Placental epithelial cell (primary cell): ENCODE data around the gene LILRA6. TPM values are rescaled to one million over a fixed set of nuclear protein-coding genes. Genes with fewer than 3 reads are reported as not detected.

Source experiments
- small RNA-seq: library from RNA; depleted of rRNA; stranded (forward); fragments of <200 nt; gene quantifications from one replicate; pipeline ENCODE3, GENCODE V24; 2012
- total RNA-seq: library from RNA; depleted of rRNA; stranded (reverse); fragments of >200 nt; gene quantifications from 2 replicates; pipeline ENCODE4 v1.2.3, GENCODE V29; 2012

LILRA6 gene
- total RNA-seq: not detected in 2 replicates

DNA sequence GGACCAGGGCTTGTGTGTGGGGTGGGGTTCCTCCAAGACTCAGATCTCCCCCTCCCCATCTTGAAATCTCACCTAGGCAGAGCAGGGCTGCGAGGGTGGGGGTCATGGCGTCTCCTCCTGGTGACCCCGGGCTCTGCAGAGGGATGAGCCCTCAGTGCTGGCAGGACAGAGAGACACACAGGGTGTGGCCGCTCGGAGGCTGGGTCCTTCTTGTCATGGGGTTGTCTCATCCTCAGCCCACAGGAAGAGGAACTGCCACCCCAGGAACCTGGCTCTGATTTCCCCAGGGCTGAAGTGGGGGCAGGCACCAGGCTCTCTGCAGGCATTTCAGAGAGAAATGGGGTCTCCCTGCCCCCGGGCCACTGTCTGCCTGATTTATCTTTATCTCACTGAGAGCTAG, at the start of gene LILRA6:
Gene LILRA6, minus strand, starts transcription at position 145 of the 400 bp plus-strand sequence.

DNA sequence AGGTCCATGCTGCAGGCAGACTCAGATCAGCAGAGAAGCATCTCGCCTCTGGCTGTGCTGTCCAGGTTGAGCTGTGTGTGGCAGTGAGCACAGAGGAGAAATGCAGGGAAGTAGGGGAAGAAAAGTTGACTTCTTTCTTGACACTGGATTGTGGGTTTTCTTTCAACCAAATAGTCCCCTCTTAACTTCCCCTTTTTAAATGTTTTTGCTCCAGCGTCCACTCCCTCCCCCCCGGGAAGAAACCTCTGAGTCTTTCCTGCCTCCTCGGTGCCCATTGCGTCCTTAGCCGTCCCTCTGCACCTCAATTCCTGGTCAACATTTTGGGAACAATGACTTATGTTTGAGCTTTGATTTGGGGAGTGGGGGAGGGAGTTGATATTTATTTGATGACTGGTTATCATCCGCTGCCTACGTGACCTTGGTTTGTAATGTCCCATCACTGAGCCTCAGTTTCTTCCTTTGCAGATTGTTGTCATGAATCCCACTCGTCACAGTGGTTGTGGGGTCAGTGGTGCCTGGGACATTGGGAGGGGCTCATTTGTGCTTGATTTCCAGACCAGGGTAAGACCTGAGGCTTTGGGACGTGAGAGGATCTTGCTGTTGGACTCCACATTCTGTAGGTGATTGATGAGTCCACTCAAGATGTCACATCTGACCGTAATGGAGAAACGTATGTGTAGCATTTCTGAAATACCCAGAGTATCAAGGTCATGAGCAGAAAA, 38.6 kb upstream of the LILRA6 start, which contains the start of gene LILRB2:
Gene LILRB2, minus strand, starts transcription at position 104 of the 722 bp plus-strand sequence. CDS start 614 bp downstream, outside the sequence.

DNA sequence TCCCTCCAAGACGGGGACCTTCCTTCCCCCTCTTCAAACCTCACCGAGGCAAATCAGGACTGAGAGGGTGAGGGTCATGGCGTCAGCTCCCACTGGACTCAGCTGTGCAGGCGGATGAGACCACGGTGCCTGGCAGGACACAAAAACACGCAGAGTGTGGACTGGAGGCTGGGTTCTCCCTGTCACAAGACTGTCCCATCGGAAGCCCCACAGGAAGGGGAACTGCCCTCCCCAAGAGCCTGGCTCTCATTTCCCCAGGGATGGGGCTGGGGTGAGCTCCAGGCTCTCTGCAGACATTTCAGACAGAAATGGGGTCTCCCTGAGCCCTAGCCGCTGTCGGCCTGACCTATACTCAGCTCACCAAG, 14.5 kb upstream of the LILRA6 start, which contains the start of gene LILRB5:
Gene LILRB5, minus strand, starts transcription at position 158 of the 365 bp plus-strand sequence. Its CDS starts 80 bp downstream, at position 78.

DNA sequence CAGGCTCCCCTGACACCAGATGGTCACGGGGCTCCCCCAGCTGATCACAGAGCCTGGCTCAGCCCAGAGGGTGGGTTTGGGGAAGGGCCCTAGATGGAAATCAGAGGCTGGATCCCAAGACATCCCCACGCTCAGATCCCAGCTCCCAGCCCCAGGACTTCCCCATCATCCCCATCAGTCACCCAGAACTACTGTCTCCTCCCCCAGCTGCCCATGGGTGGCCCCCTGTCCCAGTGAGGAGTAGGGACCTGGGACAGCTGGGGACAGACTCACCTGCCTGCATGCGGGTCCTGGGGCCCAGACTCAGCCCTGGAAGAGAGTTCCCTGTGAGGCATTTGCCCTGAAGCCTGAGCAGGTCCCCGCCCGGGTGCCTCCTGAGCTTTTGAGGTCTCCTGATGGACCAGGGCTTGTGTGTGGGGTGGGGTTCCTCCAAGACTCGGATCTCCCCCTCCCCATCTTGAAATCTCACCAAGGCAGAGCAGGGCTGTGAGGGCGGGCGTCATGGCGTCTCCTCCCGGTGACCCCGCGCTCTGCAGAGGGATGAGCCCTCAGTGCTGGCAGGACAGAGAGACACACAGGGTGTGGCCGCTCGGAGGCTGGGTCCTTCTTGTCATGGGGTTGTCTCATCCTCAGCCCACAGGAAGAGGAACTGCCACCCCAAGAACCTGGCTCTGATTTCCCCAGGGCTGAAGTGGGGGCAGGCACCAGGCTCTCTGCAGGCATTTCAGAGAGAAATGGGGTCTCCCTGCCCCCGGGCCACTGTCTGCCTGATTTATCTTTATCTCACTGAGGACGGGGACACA, 19.9 kb downstream of the LILRA6 start, which contains the start of gene LILRB3:
Gene LILRB3, minus strand, starts transcription at position 534 of the 803 bp plus-strand sequence. Its CDS starts 31 bp downstream, at position 503.

DNA sequence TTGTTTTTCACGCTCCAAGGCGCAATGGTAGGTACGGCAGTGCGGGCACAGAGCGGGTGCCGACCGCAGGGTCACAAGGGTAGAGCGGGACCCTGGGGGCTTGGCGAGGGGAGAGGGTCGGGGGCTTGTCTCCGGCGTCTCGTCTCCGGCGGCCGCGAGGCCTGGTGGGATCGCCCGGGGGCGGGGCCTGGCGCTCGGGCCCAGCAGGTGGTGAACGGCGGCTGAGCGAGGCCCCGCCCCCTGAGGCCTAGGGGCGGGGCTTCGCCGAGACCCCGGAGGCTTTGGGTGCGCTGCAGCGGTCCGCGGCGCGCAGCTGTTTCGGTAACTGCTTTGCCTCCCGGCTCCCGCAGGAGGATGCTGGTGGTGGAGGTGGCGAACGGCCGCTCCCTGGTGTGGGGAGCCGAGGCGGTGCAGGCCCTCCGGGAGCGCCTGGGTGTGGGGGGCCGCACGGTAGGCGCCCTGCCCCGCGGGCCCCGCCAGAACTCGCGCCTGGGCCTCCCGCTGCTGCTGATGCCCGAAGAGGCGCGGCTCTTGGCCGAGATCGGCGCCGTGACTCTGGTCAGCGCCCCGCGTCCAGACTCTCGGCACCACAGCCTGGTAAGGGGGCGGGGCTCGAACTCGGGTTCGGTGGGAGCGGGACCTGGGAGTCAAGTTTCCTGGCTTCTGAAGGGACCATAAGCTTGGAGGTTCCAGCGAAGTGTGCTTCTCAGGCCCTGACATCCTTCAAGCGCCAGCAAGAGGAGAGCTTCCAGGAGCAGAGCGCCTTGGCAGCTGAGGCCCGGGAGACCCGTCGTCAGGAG, 51.4 kb downstream of the LILRA6 start, which contains the start of gene TSEN34:
Gene TSEN34, plus strand, starts transcription at position 298 of the 800 bp plus-strand sequence. Its CDS starts 57 bp downstream, at position 355.

DNA sequence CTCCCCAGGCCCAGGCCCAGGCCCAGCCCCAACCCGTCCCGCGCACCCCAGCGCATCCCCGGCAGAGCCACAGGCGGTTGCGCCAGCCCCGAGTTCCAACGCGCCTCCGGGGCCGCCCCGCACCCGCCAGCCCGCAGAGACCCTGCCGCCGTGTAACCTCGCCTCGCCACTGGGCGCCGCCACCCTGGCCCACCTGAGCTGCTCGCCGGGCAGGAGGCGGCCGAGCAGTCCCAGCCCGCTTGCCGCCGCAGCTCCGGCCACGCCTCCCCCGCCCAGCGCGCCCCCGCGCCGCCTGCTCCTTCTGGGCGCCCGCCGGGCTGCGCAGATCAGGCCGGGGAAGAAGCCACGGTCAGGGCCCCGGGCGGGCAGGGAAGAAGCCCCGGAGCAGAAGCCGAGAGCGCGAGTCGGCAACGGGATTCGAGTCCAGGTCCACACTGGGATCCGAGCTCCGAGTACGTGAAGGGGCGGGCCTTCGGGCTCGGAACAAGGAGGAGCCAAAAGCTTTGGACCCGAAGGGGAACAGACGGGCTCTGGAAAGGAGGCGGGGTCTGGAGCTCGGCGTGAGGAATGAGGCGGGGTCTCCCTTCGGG, 53.4 kb downstream of the LILRA6 start, which contains the start of gene MBOAT7:
Gene MBOAT7, minus strand, starts transcription at position 436 of the 590 bp plus-strand sequence. CDS start 1,072 bp downstream, outside the sequence.

Small RNA genes within 50 kb of the gene (small RNA-seq; reads per million reads assigned to genes)
- not detected for gene MIR4752
- gene RNU6-1307P: not detected

Other genes with a start within 250 kb of the LILRA6 start
- gene VSTM1, start 178.9 kb downstream of the LILRA6 start, total RNA-seq: not detected in 2 replicates
- gene TARM1, start 161.4 kb downstream of the LILRA6 start, total RNA-seq: not detected in 2 replicates
- gene OSCAR, start 142.0 kb downstream of the LILRA6 start, total RNA-seq: 0.33 and 0.39 TPM in 2 replicates
- 13.0 and 14.6 TPM in 2 replicates for gene NDUFA3, start 139.9 kb downstream of the LILRA6 start, total RNA-seq
- gene TFPT, start 127.1 kb downstream of the LILRA6 start, total RNA-seq: 9.5 and 10.6 TPM in 2 replicates
- gene PRPF31, start 127.0 kb downstream of the LILRA6 start, total RNA-seq: 45.9 and 57.4 TPM in 2 replicates
- 13.3 and 15.8 TPM in 2 replicates for gene CNOT3, start 105.0 kb downstream of the LILRA6 start, total RNA-seq
- 3.1 and 6.3 TPM in 2 replicates for gene LENG1, start 83.1 kb downstream of the LILRA6 start, total RNA-seq
- gene TMC4, start 69.6 kb downstream of the LILRA6 start, total RNA-seq: 0.11 and 5.5 TPM in 2 replicates
- gene MBOAT7, start 53.2 kb downstream of the LILRA6 start, total RNA-seq: 72.2 and 76.8 TPM in 2 replicates
- gene TSEN34, start 51.5 kb downstream of the LILRA6 start, total RNA-seq: 89.5 and 106 TPM in 2 replicates
- 1,297 and 1,995 TPM in 2 replicates for gene RPS9, start 41.9 kb downstream of the LILRA6 start, total RNA-seq
- gene LILRB3, start 19.8 kb downstream of the LILRA6 start, total RNA-seq: not detected in 2 replicates
- not detected in 2 replicates for gene LILRB5, start 14.5 kb upstream of the LILRA6 start, total RNA-seq
- gene LILRB2, start 38.3 kb upstream of the LILRA6 start, total RNA-seq: not detected in 2 replicates
- not detected in 2 replicates for gene LILRA5, start 70.4 kb upstream of the LILRA6 start, total RNA-seq
- not detected in 2 replicates for gene LILRA4, start 96.4 kb upstream of the LILRA6 start, total RNA-seq
- gene LAIR1, start 122.1 kb upstream of the LILRA6 start, total RNA-seq: not detected in 2 replicates
- gene TTYH1, start 172.7 kb upstream of the LILRA6 start, total RNA-seq: under 0.01 TPM in 1 of 2 replicates, not detected in the other
- gene LENG8, start 206.4 kb upstream of the LILRA6 start, total RNA-seq: 80.7 and 95.8 TPM in 2 replicates
- 19.0 and 34.9 TPM in 2 replicates for gene LENG9, start 221.0 kb upstream of the LILRA6 start, total RNA-seq
- gene CDC42EP5, start 230.5 kb upstream of the LILRA6 start, total RNA-seq: 42.7 and 84.4 TPM in 2 replicates